Transverse colon (tissue), 4 donors: ENCODE measurements around the gene ANKRD11.

Experiments used
- POLR2A ChIP-seq: fragments of 450-650 bp; IDR thresholded peaks from one replicate; pipeline ENCODE4 v1.6.1; 2016; ENCODE audit warnings: antibody characterized with exemption, mild to moderate bottlenecking, moderate library complexity
- POLR2AphosphoS5 ChIP-seq, 3 donors: sonication (generic); formaldehyde crosslinking; IDR thresholded peaks; one replicate each; pipeline ENCODE4 v1.6.1; 2016; ENCODE audit warnings: antibody characterized with exemption in 3 of 3
- TF ChIP-seq, protein P1 (sequence below), 5 experiments: fragments of 200-600 bp in 3 of 5; fragments of 450-650 bp in 2 of 5; sonication (generic) in 3 of 5; IDR thresholded peaks; 1 replicate in 2 of 5; 2 replicates in 3 of 5; pipeline ENCODE4 v1.5.1; 2016 to 2017; ENCODE audit warnings: antibody characterized with exemption in 5 of 5, inconsistent platforms in 3 of 5, mild to moderate bottlenecking in 2 of 5, moderate library complexity in 1 of 5

DNA sequence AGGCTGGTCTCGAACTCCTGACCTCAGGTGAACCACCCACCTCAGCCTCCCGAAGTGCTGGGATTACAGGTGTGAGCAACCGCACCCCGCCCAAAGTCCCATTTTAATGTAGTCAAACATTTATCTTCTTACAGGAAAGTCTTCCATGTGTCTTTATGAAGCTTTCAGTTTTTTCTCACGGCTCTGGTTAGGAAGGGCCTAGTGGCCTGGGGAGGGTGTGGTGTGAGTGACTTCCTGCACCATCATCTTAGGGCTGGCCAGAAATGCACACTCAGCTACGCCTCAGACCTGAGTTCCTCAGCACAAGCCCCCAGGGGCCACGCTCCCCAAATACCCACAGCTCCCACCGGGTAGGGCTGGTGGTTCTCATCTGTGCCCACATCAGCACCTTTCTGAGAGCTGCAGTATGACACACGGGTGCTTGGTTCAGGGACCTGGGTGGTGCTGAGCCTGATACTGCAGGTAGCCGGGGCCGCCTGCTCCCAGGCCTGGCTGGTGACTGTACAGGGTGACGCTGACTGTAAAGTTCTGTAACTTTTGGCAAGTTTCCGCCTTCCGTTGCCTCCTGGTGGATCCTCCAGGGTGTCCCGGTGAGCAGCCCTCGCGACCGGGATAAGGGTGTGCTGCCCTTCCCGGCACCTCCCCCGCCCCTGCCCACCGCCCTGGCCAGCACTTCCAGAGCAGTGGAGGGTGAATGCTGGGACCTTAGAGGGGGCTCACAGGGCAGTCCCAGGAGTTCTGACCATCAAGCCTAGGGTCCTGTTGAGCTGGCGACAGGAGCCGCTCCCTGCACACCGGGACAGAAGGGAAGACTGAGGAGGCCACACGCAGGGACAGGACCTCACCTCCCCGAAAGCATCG is 220.3 kb downstream of the ANKRD11 start:
- TF ChIP-seq POLR2AphosphoS5 (IDR thresholded peaks at IDR 0.05) = no peak
- TF ChIP-seq POLR2A = no peak
- TF ChIP-seq, protein P1, sequence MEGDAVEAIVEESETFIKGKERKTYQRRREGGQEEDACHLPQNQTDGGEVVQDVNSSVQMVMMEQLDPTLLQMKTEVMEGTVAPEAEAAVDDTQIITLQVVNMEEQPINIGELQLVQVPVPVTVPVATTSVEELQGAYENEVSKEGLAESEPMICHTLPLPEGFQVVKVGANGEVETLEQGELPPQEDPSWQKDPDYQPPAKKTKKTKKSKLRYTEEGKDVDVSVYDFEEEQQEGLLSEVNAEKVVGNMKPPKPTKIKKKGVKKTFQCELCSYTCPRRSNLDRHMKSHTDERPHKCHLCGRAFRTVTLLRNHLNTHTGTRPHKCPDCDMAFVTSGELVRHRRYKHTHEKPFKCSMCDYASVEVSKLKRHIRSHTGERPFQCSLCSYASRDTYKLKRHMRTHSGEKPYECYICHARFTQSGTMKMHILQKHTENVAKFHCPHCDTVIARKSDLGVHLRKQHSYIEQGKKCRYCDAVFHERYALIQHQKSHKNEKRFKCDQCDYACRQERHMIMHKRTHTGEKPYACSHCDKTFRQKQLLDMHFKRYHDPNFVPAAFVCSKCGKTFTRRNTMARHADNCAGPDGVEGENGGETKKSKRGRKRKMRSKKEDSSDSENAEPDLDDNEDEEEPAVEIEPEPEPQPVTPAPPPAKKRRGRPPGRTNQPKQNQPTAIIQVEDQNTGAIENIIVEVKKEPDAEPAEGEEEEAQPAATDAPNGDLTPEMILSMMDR (IDR thresholded peaks at IDR 0.05) = no peak
